Calu3 (cell line): ENCODE data around the gene C16orf96. TPM values are rescaled to one million over a fixed set of nuclear protein-coding genes. Genes with fewer than 3 reads are reported as not detected.

ENCODE experiments used
- Bru-seq: library from RNA; stranded (reverse); fragments of 400-500 nt; gene quantifications from one replicate; lab custom pipeline; 2021; lab: Mats Ljungman, UMichigan
- BruChase-seq, 2 experiments: library from RNA; stranded (reverse); fragments of 400-500 nt; gene quantifications; one replicate each; lab custom pipeline; 2021; lab: Mats Ljungman, UMichigan
- BruUV-seq: library from RNA; stranded (reverse); fragments of 400-500 nt; replicated peaks from 2 replicates; lab custom pipeline; 2021; lab: Mats Ljungman, UMichigan
- CTCF ChIA-PET: fragments of 300-600 bp; sonication (Branson Sonifier 250); formaldehyde crosslinking; loops from one replicate; lab custom pipeline; 2022; ENCODE audit warnings: antibody characterized with exemption; lab: Charles Lee
- DNase-seq: peaks from one replicate; pipeline ENCODE4 v3.0.0; 2022
- H3K27ac Mint-ChIP-seq: one replicate; pipeline ENCODE4 v1.8.0; 2022; ENCODE audit warnings: mixed read lengths; ENCODE audit not compliant: unreplicated experiment
- H3K27me3 Mint-ChIP-seq: one replicate; pipeline ENCODE4 v1.8.0; 2022; ENCODE audit warnings: mixed read lengths; ENCODE audit not compliant: unreplicated experiment
- H3K36me3 Mint-ChIP-seq: one replicate; pipeline ENCODE4 v1.8.0; 2022; ENCODE audit warnings: mild to moderate bottlenecking, moderate library complexity, mixed read lengths; ENCODE audit not compliant: insufficient read depth, unreplicated experiment
- H3K4me1 Mint-ChIP-seq: one replicate; pipeline ENCODE4 v1.8.0; 2022; ENCODE audit warnings: mild to moderate bottlenecking, low read depth, mixed read lengths; ENCODE audit not compliant: unreplicated experiment
- H3K4me3 Mint-ChIP-seq: one replicate; pipeline ENCODE4 v1.8.0; 2022; ENCODE audit warnings: mild to moderate bottlenecking, low read depth, moderate library complexity, mixed read lengths; ENCODE audit not compliant: unreplicated experiment
- H3K9me3 Mint-ChIP-seq: one replicate; pipeline ENCODE4 v1.8.0; 2022; ENCODE audit warnings: low read depth, mixed read lengths; ENCODE audit not compliant: unreplicated experiment
- intact Hi-C: fragments of 100-400 bp; cut with micrococcal nuclease; formaldehyde crosslinking; loops from one replicate; pipeline ENCODE4 v1.10.0; 2022; ENCODE audit not compliant: unreplicated experiment
- long read RNA-seq: library from polyadenylated mRNA; stranded (forward); transcript quantifications from one replicate; pipeline ENCODE4 v2.0.0, GENCODE V29; 2022
- total RNA-seq: library from RNA; stranded (reverse); gene quantifications from 2 replicates; pipeline ENCODE4 v1.2.3, GENCODE V29; 2022
- TF ChIP-seq, protein P1 (sequence below): fragments of 200-600 bp; IDR thresholded peaks from one replicate; pipeline ENCODE4 v1.8.0; 2022; ENCODE audit warnings: antibody characterized with exemption; ENCODE audit not compliant: unreplicated experiment

C16orf96 gene
- total RNA-seq: not detected in 2 replicates
- Bru-seq, nascent RNA: not detected
- percentile 8 among the genes with signal in this experiment for BruChase-seq, experiment 1, labeled RNA remaining after a 6-hour chase
- percentile 6 among the genes with signal in this experiment for BruChase-seq, experiment 2, labeled RNA remaining after a 2-hour chase
- long read RNA-seq: 0 reads

DNA sequence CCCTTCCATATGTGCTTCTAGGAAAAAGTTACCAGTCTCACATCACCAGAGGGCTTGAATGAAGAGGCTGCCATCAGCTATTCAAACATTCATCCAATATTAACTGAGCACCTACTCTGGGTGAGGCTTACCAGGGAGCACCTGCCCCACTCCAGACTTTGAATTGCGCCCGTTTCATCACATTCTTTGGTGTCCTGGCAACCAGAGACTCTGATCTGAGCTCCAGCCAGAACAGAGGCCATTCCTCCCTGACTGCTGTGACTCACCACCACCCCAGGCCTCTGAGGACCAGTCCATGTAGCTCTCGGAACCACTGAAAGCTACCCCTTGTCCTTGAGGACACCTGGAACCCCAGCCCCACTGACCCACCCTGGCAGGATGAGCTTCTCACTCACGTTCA lies at the start of gene C16orf96:
Gene C16orf96, plus strand, starts transcription at position 229 of the 400 bp plus-strand sequence. Its CDS starts 150 bp downstream, at position 379.
- CTCF ChIA-PET: interaction anchor here (0.6 to 1.1 kb wide), 3 partner anchors 11 to 78 kb away, joined by 3 read pairs; no protein-coding TSS in a partner anchor
- no peaks in the 10 kb centered on the region for H3K4me1 Mint-ChIP-seq
- intact Hi-C loops: no loop called here
- BruUV-seq: no TSS peak
- no peak for DNase-seq
- no peaks in the 10 kb centered on the region for H3K36me3 Mint-ChIP-seq
- H3K27ac Mint-ChIP-seq: no peak within 1 kb of the TSS
- H3K27me3 Mint-ChIP-seq: peaks cover 88% of the 10 kb centered on the region
- TF ChIP-seq, protein P1, sequence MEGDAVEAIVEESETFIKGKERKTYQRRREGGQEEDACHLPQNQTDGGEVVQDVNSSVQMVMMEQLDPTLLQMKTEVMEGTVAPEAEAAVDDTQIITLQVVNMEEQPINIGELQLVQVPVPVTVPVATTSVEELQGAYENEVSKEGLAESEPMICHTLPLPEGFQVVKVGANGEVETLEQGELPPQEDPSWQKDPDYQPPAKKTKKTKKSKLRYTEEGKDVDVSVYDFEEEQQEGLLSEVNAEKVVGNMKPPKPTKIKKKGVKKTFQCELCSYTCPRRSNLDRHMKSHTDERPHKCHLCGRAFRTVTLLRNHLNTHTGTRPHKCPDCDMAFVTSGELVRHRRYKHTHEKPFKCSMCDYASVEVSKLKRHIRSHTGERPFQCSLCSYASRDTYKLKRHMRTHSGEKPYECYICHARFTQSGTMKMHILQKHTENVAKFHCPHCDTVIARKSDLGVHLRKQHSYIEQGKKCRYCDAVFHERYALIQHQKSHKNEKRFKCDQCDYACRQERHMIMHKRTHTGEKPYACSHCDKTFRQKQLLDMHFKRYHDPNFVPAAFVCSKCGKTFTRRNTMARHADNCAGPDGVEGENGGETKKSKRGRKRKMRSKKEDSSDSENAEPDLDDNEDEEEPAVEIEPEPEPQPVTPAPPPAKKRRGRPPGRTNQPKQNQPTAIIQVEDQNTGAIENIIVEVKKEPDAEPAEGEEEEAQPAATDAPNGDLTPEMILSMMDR: no peak
- no peak within 1 kb of the TSS for H3K4me3 Mint-ChIP-seq
- H3K9me3 Mint-ChIP-seq: no peaks in the 10 kb centered on the region

DNA sequence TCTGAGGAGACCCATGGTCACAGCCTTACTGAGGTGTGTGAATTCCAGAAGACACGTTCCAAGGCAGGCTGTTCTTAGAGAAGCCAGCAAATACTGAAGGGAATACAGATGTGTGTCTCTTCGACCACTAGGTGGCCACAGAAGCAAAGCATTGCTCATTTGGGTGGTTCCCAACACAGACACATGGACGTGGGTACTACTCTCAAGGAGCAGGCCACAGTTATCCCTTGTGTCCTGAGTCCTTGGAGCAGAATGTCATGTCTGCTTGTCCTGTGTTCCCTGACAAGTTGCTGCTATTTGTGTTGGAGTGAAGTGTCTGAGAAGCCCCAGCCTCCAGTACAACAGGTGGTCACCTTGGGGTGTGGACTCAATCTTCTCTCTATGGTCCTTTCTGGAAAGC lies 49.7 kb upstream of the C16orf96 start:
- H3K4me3 Mint-ChIP-seq: no peak overlapping the region
- H3K9me3 Mint-ChIP-seq: no peaks in the 10 kb centered on the region
- intact Hi-C loops: no loop called here
- CTCF ChIA-PET: interaction anchor here (0.8 to 2.3 kb wide), 3 partner anchors 18 to 44 kb away, joined by 5 to 8 read pairs (median 5); no protein-coding TSS in a partner anchor
- TF ChIP-seq, protein P1: peak; percentile 87
- peaks cover 4% of the 10 kb centered on the region for H3K4me1 Mint-ChIP-seq
- peaks cover 57% of the 10 kb centered on the region for H3K36me3 Mint-ChIP-seq
- no TSS peak for BruUV-seq
- no peak overlapping the region for H3K27ac Mint-ChIP-seq
- H3K27me3 Mint-ChIP-seq: no peaks in the 10 kb centered on the region
- DNase-seq: peak; percentile 61

GRCh38 chr16:4507588-4508345 lies 48.4 kb upstream of the C16orf96 start:
- intact Hi-C loops: no loop called here
- no peaks in the 10 kb centered on the region for H3K4me1 Mint-ChIP-seq
- no peaks in the 10 kb centered on the region for H3K27me3 Mint-ChIP-seq
- no peak for DNase-seq
- no peak overlapping the region for H3K27ac Mint-ChIP-seq
- CTCF ChIA-PET: interaction anchor here (0.6 to 2.3 kb wide), 7 partner anchors 11 to 1015 kb away, joined by 3 to 8 read pairs (median 4); partner anchors contain the start of gene MGRN1
- TF ChIP-seq, protein P1: no peak
- BruUV-seq: TSS peak; percentile 69
- H3K36me3 Mint-ChIP-seq: peaks cover 58% of the 10 kb centered on the region
- H3K9me3 Mint-ChIP-seq: no peaks in the 10 kb centered on the region
- H3K4me3 Mint-ChIP-seq: no peak overlapping the region

- Mint-ChIP-seq H3K4me3 (no peak overlapping the region), H3K4me1 (no peaks in the 10 kb centered on the region), H3K27ac (no peak overlapping the region), H3K27me3 (no peaks in the 10 kb centered on the region), H3K36me3 (peaks cover 60% of the 10 kb centered on the region), H3K9me3 (no peaks in the 10 kb centered on the region)
- CTCF ChIA-PET: interaction anchor here (1.1 kb wide), 1 partner anchor 9 kb away, joined by 3 read pairs; no protein-coding TSS in a partner anchor
- TF ChIP-seq, protein P1: no peak
- no peak for DNase-seq
- intact Hi-C loops: no loop called here
- no TSS peak for BruUV-seq
These were observed 47.3 kb upstream of the C16orf96 start for GRCh38 chr16:4508806-4509205.
